ENCODE measurements around the gene INPP4B.

Gene INPP4B

DNA sequence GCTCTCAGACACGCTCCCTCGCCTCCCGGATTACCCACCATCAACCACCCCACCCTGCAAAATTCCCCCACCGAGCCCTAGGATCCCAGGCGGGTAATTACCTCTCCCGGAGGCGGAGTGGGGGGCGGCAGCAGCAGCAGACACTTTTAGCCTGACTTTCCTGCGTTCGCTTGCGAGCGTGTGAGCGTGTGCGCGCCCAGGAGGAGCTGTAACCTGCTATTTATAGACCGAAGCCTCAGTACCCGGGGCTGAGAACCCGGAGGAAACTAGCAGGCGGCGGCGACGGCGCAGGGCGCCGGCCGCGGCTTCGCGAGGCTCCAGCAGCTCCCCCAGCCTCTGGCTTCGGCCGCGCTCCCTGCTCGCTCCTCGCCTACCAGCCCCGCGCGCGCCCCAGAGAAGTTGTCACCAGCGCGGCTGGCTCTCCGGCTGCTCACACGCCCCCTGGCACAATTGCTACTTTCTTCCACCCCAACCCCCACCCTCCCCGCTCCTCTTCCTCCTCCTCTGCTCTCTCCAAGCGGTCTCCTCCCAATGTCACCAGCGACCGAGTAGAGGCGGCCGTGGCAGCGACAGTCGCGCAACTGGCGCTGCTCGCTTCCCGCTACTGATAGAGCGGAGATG is at the start of gene INPP4B:
INPP4B (minus strand) TSS at position 194 of the 621 bp plus-strand sequence.
- DNase-seq, result no peak

DNA sequence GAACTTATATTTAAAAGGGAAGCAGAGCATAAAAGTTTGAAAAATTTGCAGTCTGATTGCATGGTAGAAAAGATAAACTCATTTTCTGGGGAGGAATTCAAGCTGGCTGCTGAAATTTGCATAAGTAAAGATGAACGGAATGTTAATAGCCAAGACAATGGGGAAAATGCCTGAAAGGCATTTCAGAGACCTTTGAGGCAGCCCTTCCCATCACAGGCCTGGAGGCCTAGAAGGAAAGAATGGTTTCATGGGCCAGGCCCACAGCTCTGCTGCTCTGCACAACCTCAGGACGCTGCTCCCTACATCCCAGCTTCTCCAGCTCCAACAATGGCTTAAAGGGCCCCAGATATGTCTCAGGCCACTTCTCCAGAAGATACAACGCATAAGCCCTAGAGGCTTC is 46.9 kb upstream of the INPP4B start:
- DNase-seq, result no peak

DNA sequence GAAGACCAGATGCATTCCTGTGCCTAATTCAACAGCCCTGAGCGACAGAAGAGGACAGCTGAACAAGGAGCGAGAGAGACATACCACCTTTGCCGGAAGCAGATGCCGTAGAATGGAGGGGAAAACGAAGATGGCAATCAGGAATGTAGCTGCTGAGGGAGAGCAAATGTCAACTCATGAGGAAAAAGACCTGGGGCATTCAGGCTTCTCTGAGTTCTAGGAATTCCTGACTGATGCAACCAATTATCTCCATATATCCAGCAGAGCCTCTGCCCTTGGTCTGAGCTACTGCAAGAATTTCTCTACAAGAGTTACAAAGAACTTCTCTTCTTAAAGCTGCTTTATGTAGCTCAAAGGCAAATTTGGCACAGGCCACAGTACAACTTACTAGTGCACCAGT is 40.5 kb upstream of the INPP4B start:
- DNase-seq, result no peak

DNA sequence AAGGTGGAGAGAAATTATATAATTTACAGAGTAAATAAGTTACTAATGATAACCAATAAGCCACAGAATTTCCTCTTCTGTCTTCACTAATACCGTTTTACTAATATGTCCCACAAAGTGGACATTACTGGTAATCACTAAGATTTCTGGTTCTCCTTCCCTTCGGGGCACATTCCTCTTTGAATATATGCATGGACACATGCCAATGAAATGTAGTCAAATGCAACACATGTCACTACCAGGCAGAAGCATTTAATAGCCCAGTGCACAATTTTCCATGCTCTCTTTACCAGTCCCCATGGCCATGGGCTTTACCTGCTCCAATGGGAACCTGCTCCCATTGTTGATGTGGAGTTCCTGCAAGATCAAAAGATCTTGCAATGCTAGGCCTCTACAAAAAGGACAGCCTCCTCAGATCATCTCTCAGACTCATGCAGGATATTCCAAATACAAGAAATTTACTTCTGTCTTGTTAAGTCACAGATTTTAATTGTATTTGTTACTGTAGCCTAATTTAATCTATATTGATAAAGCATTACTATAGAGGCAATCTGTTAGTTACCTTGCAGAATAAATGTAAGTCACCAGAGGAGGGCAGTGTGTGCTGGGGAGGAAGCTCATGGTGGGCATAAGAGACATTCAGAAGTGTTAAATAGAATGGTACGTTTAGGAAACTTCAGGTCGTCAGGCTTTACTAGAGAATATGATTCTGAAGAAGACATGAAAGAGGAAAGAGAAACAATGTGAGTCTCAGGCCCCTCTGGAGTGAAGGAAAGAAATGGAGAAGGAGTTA is 37.1 kb upstream of the INPP4B start:
- no peak for DNase-seq

DNA sequence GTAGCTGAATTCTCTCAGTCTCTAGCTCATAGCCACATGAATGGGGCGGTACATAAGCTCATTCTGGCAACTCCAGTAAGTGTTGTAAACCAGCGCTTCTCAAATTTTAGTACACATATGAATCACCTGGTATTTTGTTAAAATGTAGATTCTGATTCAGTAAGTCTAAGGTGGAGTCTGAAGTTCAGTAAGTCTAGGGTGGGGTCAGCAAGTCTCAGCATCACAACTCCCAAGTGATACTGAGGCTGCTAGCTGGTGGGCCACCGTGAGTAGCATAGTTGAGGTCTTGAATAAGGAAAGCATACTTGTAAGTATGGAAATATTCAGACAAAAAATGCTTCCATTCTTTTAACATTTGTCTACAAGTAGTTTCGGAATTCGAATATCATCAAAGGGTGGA is 36.1 kb upstream of the INPP4B start:
- DNase-seq, result no peak

DNA sequence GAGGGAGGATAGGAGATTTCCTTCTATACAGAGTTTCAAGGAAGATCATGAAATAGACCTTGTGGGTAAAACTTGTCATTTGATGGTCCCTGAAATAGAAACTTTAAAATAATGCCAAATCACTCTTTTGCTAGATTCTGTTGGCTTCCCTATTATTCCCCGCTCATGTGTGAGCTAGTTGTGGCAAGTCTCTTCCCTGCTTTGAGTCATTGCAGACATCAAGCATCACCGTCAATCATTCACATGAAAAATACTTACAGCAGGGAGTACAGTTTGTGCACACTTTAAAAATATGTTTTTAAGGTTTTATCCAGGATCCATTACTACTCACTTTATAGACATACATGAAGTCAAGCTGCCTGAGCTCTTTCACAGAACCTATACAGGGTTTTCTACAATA is 35.2 kb upstream of the INPP4B start:
- no peak for DNase-seq

DNA sequence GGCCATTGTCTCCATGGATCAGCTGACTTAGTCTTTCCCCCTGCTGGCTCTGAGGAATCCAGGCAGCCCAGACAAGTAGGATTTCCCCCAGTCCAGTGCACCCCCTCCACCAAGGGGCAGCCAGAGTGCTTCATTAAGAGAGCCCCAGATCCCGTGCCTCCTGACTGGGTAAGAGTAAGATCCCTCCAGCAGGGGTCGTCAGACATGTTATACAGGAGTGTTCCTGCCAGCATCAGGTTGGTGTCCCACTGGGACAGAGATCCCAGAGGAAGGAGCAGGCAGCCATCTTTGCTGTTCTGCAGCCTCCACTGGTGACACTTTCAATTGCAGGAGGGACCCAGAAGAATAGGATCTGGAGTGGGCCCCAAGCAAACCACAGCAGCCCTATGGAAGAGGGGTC is 29.0 kb upstream of the INPP4B start:
- no peak for DNase-seq

DNA sequence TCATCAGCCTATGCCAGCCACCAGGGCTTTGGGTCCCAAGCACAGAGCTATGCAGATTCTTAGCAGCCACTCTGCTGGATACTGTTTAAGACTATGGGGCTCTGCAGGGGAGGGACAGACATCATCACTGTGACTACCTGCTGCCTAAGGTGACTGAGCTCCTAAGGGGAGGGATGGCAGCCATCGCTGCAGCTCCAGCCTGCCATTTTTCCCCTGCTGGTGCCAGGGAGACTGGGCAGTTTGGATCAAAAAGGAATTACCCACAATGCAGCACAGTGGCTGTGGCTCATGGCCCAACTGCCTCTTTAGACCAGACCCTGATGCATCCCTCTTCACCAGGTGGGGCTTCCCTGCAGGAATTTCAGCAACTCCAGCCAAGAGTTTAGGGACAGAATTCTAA is 28.6 kb upstream of the INPP4B start:
- no peak for DNase-seq

DNA sequence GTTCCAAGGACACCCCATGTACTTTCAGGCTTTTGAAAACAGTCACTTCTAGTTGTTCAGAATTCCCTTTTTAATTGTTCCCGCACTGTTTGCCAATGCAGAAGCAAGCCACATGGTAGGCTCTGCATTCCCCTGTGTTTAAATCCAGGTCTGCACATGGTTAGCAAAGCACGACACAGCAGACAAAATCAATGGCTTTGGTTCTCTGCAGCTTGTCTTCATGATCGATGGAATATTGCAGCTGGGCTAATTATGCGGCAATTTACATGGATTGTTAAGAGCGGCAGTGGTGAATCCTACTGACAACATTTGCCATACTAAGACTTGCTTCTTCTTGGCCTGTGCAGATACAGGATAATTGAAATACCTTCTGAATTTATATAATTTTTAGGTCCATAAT is 20.6 kb upstream of the INPP4B start:
- no peak for DNase-seq

DNA sequence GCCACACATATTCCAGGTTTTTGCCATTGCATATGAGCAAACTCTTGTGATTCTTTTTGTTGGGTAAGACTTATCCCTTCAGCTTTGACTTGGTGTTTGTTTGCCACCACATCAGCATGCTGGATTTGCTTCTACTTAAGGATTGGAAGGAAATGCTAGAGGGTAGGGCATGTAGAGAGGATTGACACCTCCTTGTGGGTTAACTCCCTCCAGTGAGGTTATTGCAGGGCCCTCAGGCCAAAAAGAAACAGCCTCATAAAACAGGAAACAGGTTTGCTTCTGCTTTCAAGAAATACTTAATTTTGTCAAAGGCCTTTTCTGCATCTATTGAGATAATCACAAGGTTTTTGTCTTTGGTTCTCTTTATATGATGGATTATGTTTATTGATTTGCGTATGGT is 15.2 kb upstream of the INPP4B start:
- DNase-seq, result no peak

DNA sequence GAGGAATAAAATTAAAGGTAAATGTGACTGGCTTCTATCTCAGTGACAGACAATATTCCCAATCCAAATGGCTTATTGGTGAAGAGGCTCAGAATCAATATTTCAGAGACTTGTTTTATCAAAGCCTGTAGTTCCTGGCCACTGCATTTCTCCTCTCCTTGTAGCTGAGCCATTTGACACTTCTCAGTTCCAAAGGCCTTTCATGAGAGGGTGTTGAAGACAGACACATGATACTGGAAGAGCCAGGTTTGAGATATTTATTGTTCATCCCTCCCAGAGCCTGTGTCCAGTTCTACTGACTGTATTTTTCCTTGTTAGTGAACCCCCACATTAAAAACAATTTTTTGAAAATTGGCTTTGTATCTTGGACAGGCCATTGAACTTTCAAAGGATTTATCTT is 12.9 kb upstream of the INPP4B start:
- DNase-seq, result no peak

DNA sequence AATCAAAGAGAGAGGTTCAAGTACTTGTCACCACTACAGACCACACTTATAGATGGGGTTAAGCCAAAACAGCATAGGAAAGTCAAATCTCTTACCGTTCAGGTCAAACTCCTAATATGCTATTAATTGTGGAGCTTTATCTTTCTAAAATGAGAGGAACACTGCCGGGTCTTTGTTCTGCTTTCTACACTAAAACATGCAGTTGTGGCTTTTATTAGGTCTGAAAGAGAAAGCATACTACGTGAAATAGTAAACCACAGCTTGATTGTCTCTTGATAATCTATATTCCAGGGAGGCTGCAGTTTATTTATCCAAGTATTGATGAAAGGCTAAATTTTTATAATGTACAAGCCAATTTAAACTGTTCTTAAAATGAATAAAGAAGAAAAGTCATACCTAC is 12.3 kb upstream of the INPP4B start:
- DNase-seq, result no peak

DNA sequence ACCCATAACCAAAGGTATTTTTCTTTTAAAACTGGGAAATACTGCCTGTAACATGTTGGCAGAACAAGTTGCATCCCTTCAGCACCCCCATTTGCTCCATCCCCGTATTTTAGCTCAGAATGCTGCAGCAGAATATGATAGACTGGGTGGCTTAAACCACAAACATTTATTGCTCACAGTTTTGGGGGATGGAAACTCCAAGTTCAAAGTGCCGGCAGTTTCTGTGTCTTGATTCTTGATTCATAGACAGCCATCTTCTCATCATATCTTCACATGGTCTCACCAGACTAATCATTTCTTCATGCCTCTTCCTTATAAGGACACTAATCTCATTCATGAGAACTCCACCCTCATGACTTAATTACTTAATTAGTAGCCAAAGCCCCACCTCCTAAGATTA is 10.5 kb upstream of the INPP4B start:
- no peak for DNase-seq

DNA sequence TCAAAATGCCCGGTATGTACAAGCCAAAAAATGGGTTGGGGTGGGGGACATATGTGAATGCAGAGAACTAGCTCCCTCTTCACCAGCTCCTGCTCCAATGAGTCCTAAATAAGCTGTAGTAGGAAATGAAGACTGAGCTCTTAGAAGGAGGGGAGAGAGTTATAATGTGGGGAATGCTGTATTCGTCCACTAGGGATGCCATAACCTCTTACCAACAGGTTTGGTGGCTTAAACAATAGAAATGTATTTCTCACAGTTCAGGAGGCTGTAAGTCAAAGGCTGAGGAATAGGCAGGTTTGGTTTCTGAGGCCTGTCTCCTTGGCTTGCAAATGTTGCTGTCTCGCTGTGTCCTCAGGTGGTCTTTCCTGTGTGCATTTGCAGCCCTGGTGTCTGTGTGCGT is 4.4 kb upstream of the INPP4B start:
- no peak for DNase-seq

DNA sequence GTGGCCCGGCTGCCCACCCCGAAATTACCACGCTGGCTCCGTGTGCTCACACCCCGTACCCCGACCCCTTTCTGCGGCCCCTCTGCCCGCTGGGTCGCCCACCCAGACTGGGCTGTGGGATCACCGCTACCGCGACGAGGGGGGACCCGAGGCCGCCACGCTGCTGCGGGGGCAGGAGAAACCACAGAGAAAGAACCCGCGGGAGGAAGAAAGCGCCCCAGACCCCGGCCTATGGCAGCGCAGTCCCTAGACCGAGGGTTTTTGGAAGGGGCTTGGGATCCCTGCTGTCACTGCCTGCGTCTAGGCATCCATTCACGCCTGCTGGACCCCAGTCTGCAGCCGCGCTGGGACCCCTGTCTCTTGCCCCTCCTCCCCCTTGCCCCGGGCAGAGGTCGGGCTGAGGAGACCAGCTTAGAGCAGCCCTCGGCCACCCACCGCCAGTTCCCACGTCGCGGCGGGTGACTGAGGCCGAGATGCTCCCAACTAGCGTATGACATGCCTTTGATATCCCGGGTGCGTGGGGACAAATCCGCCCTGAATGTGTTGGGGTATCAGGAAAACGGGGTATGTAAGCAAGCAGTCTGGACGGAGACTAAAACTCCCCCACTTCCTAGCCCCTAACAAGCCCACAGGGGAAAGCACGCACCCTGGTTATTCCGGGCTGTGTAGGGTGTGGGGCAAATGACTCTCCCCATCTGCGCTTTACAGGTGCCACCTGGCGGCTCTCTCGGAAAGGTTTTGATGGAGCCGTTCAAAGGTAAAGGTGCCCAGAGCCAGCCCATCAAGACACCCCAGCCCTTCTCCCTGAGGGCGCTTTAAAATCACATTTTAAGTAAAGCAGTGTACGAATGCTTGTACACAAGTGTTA is 862 bp upstream of the INPP4B start:
- no peak for DNase-seq

DNA sequence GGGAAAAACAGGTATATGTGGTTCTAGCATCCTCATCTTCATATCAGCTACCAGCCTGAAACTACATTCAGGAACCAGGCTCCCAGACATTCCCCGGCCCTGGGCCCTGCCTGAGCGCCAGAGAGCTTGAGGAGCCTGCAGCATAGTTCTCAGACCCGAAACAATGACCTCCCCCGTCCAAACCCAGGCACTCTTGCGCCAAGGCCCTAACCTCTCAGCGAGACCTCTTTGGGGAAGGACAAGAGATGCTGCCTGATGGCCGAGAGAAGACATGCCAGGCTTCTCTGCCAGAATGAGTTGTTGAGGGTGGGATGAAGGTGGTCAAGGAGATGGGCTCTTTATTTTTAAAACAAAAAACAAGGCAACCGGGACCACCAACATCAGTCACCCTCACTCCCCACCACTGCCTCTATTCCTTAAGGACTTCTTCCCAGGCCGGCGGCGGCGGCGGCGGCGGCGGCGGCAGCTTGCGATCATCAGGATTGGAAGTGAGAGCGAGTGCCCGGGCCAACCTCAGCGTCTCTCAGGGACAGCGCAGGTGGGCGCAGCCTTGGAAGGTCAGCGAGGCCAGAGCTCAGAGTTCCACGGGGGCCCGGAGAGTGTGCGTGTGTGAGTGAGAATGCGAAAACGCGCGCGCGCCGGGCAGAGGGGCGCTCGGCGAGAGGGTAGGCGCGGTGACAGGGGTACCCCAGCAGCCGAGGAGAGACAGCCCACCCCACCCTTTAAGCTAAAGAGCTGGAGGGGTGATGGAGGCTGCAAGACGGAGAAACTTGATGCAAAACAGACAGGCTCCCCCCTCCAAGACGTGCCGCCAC is 601 bp downstream of the INPP4B start:
- no peak for DNase-seq

DNA sequence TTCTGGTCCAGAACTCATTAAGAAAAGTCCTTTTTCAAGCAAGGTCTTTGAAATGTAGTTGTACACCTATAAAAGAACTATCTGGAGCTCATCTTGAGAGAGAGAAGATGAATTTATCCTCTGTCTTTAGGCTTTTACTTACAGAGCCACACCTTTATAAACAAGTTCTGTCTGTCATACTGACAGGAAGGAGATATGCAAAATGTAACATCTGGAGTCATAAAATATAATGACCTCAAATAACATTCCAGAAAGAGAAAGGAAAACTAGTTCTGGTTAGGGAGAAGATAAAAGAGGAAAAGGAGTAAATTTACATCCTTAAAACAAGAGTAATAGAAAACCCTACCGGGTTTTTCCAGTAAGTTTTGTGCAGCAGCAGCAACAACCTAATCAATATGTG is 1.3 kb downstream of the INPP4B start:
- DNase-seq, result no peak

DNA sequence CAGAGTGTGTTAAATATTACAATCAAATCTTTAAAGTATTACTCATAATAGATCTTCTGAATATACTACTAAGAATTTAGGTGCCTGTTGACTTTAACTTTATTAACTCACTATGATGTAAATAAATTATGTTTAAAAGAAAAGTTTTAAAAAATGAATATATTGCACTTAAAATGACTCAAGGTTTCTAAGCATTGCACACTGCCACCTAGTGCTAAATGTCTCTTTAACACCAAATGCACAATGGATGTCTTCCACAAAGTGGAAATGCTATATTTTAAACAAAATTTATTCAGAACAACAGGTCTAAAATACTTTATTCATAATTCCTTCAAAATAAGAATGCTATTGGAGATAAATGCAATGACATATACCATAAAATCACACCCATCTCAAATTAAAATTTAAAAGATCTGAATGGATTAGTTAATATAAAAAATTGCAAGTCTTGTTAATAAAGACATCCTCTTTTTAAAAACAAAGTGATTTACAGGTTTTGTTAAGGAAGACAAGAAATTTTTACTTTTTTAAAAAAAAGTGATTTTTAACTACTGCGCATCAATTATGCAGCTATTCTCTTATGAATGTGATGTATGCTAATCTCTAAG is 5.5 kb downstream of the INPP4B start:
- DNase-seq, result no peak

DNA sequence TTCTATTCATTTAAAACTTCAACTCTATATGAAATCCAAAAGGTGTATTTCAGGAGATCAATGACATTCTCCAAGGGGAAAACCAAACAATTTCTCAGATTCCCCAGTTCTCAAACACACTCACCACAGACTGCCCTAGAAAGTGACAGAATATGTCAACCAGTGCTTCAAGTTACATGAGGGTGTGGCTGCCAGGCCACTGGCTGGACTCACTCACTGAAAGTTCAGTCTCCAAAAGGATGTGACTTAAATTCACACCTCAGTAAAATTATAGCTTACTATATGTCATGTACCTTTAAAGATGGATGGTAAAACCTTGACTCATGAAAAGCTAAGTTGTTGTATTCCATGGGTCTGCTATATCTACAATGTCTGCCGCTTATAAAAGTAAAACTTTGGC is 7.3 kb downstream of the INPP4B start:
- no peak for DNase-seq

DNA sequence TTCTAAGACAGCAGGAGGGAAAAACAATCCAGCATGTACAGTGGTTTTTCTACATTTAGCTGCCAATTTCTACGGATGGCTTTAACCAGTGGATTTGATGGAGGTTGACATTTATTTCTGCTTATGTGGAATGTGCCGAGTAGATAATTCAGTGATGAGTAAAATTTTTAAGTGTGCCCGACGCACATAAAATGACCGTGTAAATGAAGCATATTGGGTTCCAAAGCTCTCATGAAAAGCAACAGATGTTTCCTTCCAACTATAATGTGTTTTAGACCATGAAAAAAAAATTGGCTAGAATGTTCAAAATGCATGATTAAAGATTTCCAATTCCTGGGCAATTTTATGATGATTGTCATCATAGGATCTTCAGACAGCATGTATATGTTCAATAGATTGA is 14.1 kb downstream of the INPP4B start:
- DNase-seq, result no peak

DNA sequence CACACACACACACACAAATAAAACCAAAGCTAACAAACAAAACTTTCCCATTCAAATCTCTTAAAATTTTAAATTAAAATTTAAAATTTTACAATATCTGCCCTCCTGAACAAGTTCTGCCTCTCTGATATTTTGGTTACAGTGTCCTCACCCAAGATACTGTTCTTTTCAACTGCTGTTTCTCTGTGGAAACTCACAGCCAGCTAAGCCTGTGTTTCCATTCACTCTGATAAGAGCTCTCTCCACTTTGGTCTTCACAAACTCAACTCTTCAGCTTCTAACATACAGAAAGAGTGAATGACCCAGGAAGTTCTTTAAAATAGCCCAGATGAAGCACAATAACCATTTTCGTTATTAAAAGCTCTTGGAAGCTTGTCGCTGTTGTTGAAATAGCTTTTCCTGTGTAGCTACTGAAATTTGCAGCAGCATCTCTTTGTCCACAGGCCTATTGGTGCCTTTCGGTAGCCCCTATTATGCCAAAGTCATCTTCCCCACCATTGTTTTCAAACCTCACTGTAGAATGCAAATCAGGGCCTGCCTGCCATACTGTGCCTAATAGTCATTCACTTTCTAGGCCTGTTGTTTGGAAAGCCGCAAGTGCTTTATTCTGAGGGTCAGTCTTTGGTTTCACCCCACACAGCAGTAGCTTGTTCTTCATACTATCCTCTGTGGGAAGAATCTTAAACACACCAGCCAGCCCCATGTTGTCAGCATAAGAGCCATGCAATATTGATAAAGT is 19.4 kb downstream of the INPP4B start:
- DNase-seq, result no peak

DNA sequence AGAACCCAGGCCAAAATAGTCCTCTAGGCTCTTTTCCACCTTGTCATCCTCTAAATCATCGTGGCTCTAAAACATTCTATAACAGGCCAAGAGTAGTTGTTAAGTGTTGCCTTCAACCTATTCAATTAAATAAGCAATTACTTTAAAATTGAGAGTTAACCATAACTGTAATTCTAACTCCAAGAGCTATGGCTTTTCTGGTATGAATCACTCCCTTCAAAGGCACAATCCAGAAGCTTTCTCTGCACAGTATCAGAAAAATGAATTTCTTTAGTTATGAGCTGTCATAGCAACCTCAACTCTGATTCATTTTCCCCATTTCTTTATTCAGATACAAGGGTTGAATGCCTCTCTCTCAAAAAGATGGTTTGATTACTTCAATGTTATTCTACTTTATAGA is 21.7 kb downstream of the INPP4B start:
- DNase-seq, result no peak
